Activated naive CD8-positive, alpha-beta T cell treated with anti-CD3 and anti-CD28 coated beads for 36 hours (primary cell): ENCODE measurements around the gene ATP6V1C2. TPM values are rescaled to one million over a fixed set of nuclear protein-coding genes. Genes with fewer than 3 reads are reported as not detected.

Experiments used
- total RNA-seq, 2 experiments: library from RNA; stranded (reverse); gene quantifications; one replicate each; pipeline ENCODE4 v1.2.3, GENCODE V29; 2021

The ATP6V1C2 gene
- total RNA-seq, 2 experiments from 2014 or later, result not detected

Other genes starting within 250 kb of the ATP6V1C2 start
- gene NOL10, start 31.7 kb upstream of the ATP6V1C2 start, total RNA-seq, result 10 to 100 TPM; 48.1 to 49.9 TPM
- 100 to 1,000 TPM; 147 to 148 TPM for gene PDIA6, start 91.2 kb downstream of the ATP6V1C2 start, total RNA-seq
- not detected for gene KCNF1, start 190.3 kb downstream of the ATP6V1C2 start, total RNA-seq